GM12801 (cell line): Measurements from ENCODE around the gene PXMP4.

Experiments
- CTCF ChIP-seq: IDR thresholded peaks from one replicate; pipeline ENCODE4 v1.5.1; 2011; ENCODE audit warnings: control low read depth; ENCODE audit not compliant: insufficient read length; ENCODE audit errors: extremely low read depth

Gene PXMP4

DNA sequence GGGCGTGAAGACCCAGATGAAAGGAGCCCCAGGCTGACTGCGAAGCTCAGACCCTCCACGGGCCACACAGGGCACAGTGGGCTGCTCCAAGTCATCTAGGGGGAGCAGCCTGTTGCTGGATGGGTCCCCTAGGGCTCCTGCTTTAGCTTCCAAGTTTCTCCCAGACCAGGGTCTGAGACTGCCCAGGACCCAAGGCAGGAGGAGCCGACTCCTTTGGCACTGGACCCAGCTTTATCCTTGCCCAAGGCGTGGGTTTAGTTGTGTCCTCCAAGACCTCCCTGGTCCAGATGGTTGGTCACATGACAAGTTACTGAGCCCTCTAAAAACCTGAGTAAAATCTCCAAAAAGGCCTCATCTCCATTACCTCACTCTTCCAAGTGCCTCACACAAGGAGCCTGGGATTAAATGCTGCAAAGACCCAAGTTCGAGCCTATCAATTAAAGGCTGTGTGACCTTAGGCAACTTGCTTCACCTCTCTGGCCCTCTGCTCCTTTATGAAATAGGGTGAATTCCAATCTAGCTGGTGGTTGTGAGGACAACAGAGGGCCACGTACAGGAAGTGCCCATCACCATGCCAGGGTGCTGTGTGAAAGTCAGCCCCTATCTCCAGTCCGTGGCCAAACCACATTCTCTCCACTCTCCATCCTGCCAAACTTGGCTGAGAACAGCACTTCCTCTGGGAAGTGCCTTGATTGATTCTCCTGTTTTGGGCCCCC, 48.4 kb downstream of the PXMP4 start:
- TF ChIP-seq CTCF, result no peak

- TF ChIP-seq CTCF, result no peak
Observed at GRCh38 chr20:33670715-33671499, 49.2 kb downstream of the PXMP4 start.

DNA sequence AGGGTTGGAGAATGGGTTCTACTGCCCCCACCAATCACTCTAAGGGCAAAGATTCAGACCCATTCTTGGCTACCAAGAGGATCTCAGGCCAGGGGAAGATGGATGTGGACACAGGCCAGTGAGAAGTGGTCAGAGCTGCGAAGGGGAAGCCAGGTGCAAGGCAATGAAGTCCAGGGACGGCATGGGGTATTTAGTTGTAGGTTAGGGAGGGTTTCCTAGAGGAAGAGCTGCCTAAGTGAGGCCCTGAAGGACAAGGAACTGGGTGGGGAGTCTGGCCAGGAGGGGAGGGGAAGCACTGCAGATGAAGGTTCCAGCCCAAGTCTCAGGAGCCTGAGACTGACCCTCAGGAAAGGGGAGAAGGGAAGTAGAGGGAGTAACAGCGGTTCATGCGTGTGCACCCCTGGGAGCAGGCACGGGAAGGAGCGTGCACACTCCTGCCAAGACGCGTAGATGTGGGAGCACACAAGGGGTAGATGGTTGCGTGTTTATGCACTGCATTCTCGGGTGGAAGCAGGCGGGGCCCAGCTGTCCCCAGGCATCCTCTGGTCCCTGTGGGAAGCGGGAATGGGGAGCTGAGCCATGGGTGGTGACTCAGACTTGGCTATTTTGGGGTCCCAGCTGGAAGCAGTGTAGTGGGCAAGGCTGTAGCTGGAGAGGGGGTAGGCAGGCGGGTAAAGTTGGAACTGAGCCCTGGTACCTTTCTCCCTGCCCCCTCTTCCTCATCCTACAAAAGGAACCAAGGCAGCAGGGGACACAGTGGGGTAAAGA, 50.1 kb downstream of the PXMP4 start:
- TF ChIP-seq CTCF, result no peak

- no peak for TF ChIP-seq CTCF
Observed at GRCh38 chr20:33669224-33669623, 50.9 kb downstream of the PXMP4 start.

DNA sequence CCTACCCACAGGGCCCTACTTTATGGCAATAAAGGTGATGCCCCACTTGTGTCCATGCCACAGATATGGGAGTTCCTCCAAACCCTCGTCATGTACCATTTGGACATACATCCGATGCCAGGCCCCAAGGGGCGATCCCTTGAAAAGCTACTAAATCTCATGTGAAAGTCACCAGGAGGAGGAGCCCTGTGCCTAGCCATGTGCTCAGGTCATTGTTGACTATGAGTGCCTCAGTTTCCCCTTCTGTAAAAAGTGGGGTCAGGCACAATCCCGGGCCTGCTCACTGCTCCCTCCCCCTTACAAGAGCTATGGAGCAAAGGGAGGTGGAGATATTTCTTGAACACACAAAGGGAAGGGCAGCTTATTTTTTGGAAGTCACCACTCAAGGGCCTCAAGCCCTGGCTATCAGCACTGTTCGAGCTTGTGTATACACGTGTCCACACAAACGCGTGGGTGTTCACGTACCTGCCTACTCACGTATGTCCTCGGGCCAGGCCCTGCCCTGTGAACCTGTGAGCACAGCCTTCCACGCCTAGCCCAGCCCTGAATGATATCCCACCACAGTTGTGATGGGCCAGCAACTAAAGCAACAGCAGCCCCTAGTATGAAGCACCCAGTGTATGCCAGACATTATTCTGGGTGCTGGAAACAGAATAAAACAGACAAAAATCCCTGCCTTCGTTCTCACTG, 51.5 kb downstream of the PXMP4 start:
- TF ChIP-seq CTCF, result no peak

DNA sequence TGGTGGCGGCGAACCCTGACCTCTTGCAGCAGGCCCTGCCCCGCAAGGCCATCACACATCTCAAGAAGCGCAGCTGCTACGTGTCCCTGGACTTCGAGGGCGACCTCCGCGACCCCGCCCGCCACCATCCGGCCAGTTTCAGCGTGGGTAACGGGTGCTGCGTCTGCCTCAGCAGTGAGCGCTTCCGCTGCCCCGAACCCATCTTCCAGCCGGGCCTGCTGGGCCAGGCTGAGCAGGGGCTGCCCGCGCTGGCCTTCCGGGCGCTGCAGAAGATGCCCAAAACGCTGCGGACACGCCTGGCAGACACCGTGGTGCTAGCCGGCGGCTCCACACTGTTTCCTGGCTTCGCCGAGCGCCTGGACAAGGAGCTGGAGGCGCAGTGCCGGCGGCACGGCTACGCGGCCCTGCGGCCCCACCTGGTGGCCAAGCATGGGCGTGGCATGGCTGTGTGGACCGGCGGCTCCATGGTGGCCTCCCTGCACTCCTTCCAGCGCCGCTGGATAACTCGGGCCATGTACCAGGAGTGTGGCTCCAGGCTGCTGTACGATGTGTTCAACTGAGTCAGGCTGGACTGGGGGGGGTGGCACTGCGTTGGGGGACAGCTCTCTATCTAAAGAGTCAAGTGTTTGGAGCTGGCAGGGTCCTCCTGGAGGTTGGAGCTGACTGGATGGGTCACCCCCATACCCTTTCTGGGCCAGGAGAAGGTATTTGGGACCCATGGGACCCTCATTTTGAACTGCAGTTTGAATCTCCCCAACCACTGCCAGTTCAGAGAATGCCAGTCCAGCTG, 52.2 kb downstream of the PXMP4 start:
- TF ChIP-seq CTCF, result no peak
